Sigmoid colon (tissue), 7 donors: Measurements from ENCODE around the gene EEIG1. TPM values are rescaled to one million over a fixed set of nuclear protein-coding genes. Genes with fewer than 3 reads are reported as not detected.

Source experiments
- DNase-seq: peaks from one replicate; pipeline ENCODE4 v3.0.0-alpha.2; 2019
- H3K27ac ChIP-seq, 4 donors: fragments of 200-600 bp; sonication (generic); one replicate each; pipeline ENCODE4 v1.5.1; 2016 to 2019; ENCODE audit warnings: mild to moderate bottlenecking in 1 of 4
- H3K27me3 ChIP-seq, 3 donors: fragments of 200-600 bp; sonication (generic); one replicate each; pipeline ENCODE4 v1.5.1; 2019; ENCODE audit warnings: mild to moderate bottlenecking in 1 of 3
- H3K36me3 ChIP-seq, 4 donors: fragments of 200-600 bp; sonication (generic); one replicate each; pipeline ENCODE4 v1.5.1; 2016 to 2019
- H3K4me1 ChIP-seq, 4 donors: fragments of 200-600 bp; sonication (generic); one replicate each; pipeline ENCODE4 v1.5.1; 2017 to 2019
- H3K4me3 ChIP-seq, 4 donors: fragments of 200-600 bp; sonication (generic); one replicate each; pipeline ENCODE4 v1.5.1; 2017 to 2019; ENCODE audit warnings: mild to moderate bottlenecking in 2 of 4, moderate library complexity in 1 of 4
- H3K9me3 ChIP-seq, 4 donors: fragments of 200-600 bp in 3 of 4; sonication (generic) in 3 of 4; one replicate each; pipeline versions ENCODE4 v1.5.1 to v1.6.1; 2013 to 2019
- CTCF ChIP-seq, 4 experiments: fragments of 450-650 bp in 3 of 4; fragments of 200-600 bp in 1 of 4; IDR thresholded peaks; one replicate each; pipeline ENCODE4 v1.5.1; 2016 to 2019; ENCODE audit warnings: antibody characterized with exemption in 4 of 4, mild to moderate bottlenecking in 3 of 4, moderate library complexity in 2 of 4
- EP300 ChIP-seq, 4 donors: sonication (generic); formaldehyde crosslinking; IDR thresholded peaks; one replicate each; pipeline ENCODE4 v1.6.1; 2017; ENCODE audit warnings: antibody characterized with exemption in 4 of 4
- POLR2A ChIP-seq, 2 donors: fragments of 450-650 bp; IDR thresholded peaks; one replicate each; pipeline ENCODE4 v1.6.1; 2016; ENCODE audit warnings: antibody characterized with exemption in 2 of 2, mild to moderate bottlenecking in 2 of 2, moderate library complexity in 2 of 2
- POLR2AphosphoS5 ChIP-seq, 4 donors: sonication (generic); formaldehyde crosslinking; IDR thresholded peaks; one replicate each; pipeline ENCODE4 v1.6.1; 2017; ENCODE audit warnings: antibody characterized with exemption in 4 of 4
- WGBS, 2 donors: extraction: QIAGEN DNeasy Blood & Tissue Kit; methylation state at CpG; one replicate each; pipeline ENCODE4 v1.1.7; 2013; 5-methylcytosine and 5-hydroxymethylcytosine counted together
- intact Hi-C: fragments of 100-400 bp; cut with DNase I; formaldehyde crosslinking; loops from one replicate; pipeline ENCODE4 v1.15.1; 2023
- polyA plus RNA-seq, 3 donors: library from polyadenylated mRNA; stranded (reverse); fragments of 200-250 nt; gene quantifications; one replicate each; pipeline ENCODE4 v1.2.3, GENCODE V29; 2013
- total RNA-seq, 4 donors: library from RNA; depleted of rRNA; stranded (reverse); fragments of >200 nt; gene quantifications; one replicate each; pipeline ENCODE4 v1.1.0, GENCODE V29; 2016
- donor health status: healthy with polysubstance abuse.
- donor health status: Bipolar disorder and iron deficiency.
- donor health status: healthy.

Gene EEIG1
- total and polyA plus RNA-seq, 7 donors: 10.9 to 92.0 (median 32.7) TPM

- no peaks in the 10 kb centered on the region for H3K36me3 ChIP-seq
- DNase-seq: no peak
- no peak overlapping the region for H3K27ac ChIP-seq
- 91 to 93% methylated on average over 5 of the region's 5 CpGs for WGBS, 2 donors
- no peaks in the 10 kb centered on the region for H3K9me3 ChIP-seq
- TF ChIP-seq POLR2AphosphoS5 (IDR thresholded peaks at IDR 0.05) (peak in 1 of 4 donors; percentile 38), CTCF (IDR thresholded peaks at IDR 0.05) (no peak)
- intact Hi-C loops: no loop called here
- H3K4me1 ChIP-seq: peaks cover 0 to 9% (median 4%) of the 10 kb centered on the region in 4 donors
- no peaks in the 10 kb centered on the region for H3K27me3 ChIP-seq
- H3K4me3 ChIP-seq: no peak overlapping the region
Observed at GRCh38 chr9:128002959-128003358, 22.2 kb upstream of the EEIG1 start.

GRCh38 chr9:128001779-128002298 lies 21.1 kb upstream of the EEIG1 start:
- intact Hi-C loops: no loop called here
- no peak for DNase-seq
- Histone ChIP-seq H3K4me3 (no peak overlapping the region), H3K27ac (peak overlapping the region in 1 of 4 donors; percentile 43), H3K4me1 (peaks cover 0 to 9% (median 4%) of the 10 kb centered on the region in 4 donors), H3K36me3 (no peaks in the 10 kb centered on the region), H3K9me3 (no peaks in the 10 kb centered on the region), H3K27me3 (no peaks in the 10 kb centered on the region)
- WGBS, 2 donors: 54 to 68% methylated on average over 18 of the region's 18 CpGs
- no peak for TF ChIP-seq CTCF (IDR thresholded peaks at IDR 0.05)
- no peak for TF ChIP-seq POLR2A (IDR thresholded peaks at IDR 0.05)
- TF ChIP-seq EP300 (IDR thresholded peaks at IDR 0.05): no peak
- TF ChIP-seq POLR2AphosphoS5 (IDR thresholded peaks at IDR 0.05): no peak

GRCh38 chr9:128001151-128001778 lies 20.5 kb upstream of the EEIG1 start:
- TF ChIP-seq CTCF (IDR thresholded peaks at IDR 0.05) (no peak), EP300 (IDR thresholded peaks at IDR 0.05) (no peak), POLR2AphosphoS5 (IDR thresholded peaks at IDR 0.05) (no peak), POLR2A (IDR thresholded peaks at IDR 0.05) (no peak)
- Histone ChIP-seq H3K4me1 (peaks cover 0 to 9% (median 4%) of the 10 kb centered on the region in 4 donors), H3K27me3 (no peaks in the 10 kb centered on the region), H3K4me3 (no peak overlapping the region), H3K9me3 (no peaks in the 10 kb centered on the region), H3K27ac (peak overlapping the region in 1 of 4 donors; percentile 43), H3K36me3 (no peaks in the 10 kb centered on the region)
- 78 to 83% methylated on average over 10 of the region's 10 CpGs for WGBS, 2 donors
- intact Hi-C loops: no loop called here
- no peak for DNase-seq

GRCh38 chr9:127999461-127999860 lies 18.7 kb upstream of the EEIG1 start:
- TF ChIP-seq CTCF (IDR thresholded peaks at IDR 0.05) (no peak), POLR2A (IDR thresholded peaks at IDR 0.05) (no peak), EP300 (IDR thresholded peaks at IDR 0.05) (no peak), POLR2AphosphoS5 (IDR thresholded peaks at IDR 0.05) (no peak)
- Histone ChIP-seq H3K27me3 (no peaks in the 10 kb centered on the region), H3K4me1 (peaks cover 0 to 9% (median 4%) of the 10 kb centered on the region in 4 donors), H3K27ac (no peak overlapping the region), H3K4me3 (no peak overlapping the region), H3K9me3 (no peaks in the 10 kb centered on the region), H3K36me3 (no peaks in the 10 kb centered on the region)
- 92 to 94% methylated on average over 2 of the region's 2 CpGs for WGBS, 2 donors
- intact Hi-C loops: no loop called here
- DNase-seq: no peak

- H3K27me3 ChIP-seq: no peaks in the 10 kb centered on the region
- H3K36me3 ChIP-seq: no peaks in the 10 kb centered on the region
- no peak for DNase-seq
- intact Hi-C loops: no loop called here
- 92 to 95% methylated on average over 4 of the region's 4 CpGs for WGBS, 2 donors
- H3K4me1 ChIP-seq: no peaks in the 10 kb centered on the region
- TF ChIP-seq POLR2A (IDR thresholded peaks at IDR 0.05): no peak
- no peak for TF ChIP-seq CTCF (IDR thresholded peaks at IDR 0.05)
- TF ChIP-seq EP300 (IDR thresholded peaks at IDR 0.05): no peak
- no peak for TF ChIP-seq POLR2AphosphoS5 (IDR thresholded peaks at IDR 0.05)
- no peaks in the 10 kb centered on the region for H3K9me3 ChIP-seq
- H3K4me3 ChIP-seq: no peak overlapping the region
- H3K27ac ChIP-seq: no peak overlapping the region
Observed at GRCh38 chr9:127993721-127994120, 12.9 kb upstream of the EEIG1 start.
